HG03196 (cell line): ENCODE results near the gene NELFA.

Source experiments
- ATAC-seq: cut with Tn5 transposase; IDR thresholded peaks from one replicate; pipeline ENCODE4 v1.9.1; 2021; ENCODE audit not compliant: unreplicated experiment

The NELFA gene

DNA sequence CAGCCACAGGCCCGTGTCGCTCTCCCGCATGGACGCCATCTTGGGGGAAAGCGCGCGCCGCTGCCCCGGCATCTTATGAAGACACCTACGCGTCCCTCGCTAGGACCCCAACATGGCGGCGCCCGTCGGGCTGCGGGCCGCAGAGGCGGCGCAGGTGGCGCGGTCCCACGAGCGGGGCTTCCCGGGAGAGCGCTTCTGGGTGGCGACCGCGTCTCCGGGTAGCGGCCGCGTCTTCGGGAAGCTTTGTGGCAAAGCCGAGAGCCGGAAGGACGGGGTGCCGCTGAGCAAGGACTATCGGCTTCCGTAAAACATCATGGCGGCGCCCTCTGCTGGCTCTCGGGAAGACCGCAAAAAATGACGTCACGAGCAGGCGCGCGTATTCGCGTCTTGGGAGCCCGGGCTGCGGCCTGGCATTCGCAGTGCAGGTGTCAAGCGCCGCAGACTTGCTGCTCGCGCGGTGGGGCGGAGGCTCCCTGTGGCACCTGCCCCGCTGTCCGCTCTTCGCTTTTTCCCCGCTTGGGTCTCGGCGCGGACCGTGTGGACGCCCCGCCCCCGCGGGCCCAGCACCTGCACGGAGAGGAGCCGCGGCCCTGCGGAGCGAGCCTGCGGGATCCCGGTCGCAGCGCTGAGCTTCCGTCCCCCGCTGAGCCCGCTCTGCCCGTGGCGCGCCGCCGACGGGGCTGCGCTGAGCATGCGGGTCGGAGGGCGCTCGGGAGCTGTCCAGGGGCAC lies at the start of gene NELFA:
TSS of gene NELFA (minus strand) at position 54 of the 730 bp plus-strand sequence. CDS start at position 39, 15 bp downstream.
- ATAC-seq = peak; percentile 85

DNA sequence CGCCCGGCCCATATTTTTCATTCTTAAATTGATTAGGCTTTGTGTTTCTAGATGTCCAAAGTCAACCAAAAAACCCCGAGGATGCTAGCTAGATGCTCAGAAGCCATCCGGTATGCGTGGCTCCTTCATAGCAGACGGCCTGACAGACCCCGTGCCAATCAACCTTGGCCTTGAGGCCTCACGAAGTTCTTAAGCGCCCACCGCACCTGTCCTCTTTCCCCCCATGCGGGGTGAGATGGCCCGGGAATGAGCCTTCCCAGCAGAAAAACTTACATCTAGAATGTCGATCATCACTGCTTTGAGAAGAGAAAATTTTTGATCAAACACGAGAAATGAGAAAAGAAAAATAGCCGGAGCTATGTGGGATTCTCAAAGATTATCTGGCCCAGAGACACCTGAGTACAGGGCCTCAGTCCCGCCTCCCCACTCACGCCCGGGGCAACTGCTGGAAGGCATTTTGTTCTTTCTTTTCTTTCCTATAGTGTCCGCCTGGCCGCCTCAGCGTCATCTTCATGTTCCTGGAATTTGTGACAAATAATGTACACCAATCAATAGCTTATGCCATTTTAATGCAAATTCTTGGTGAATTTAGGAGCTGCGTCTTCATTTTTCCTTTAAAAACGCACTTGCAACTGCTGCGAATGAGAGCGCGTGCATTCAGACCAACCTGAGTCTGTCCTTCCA lies 48.8 kb upstream of the NELFA start:
- ATAC-seq = no peak

DNA sequence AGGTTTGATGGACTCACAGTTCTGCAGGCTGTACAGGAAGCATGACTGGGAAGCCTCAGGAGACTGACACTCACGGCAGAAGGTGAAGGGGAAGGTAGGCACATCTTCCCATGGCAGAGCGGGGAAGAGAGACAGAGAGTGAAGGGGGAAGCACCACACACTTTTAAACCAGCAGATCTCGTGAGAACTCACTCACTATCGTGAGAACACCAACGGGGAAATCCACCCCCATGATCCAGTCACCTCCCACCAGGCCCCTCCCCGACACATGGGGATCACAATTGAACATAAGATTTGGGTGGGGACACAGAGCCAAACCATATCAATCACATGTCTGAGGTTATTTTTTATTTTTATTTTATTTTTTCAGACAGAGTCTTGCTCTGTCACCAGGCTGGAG lies 45.4 kb upstream of the NELFA start:
- no peak for ATAC-seq

DNA sequence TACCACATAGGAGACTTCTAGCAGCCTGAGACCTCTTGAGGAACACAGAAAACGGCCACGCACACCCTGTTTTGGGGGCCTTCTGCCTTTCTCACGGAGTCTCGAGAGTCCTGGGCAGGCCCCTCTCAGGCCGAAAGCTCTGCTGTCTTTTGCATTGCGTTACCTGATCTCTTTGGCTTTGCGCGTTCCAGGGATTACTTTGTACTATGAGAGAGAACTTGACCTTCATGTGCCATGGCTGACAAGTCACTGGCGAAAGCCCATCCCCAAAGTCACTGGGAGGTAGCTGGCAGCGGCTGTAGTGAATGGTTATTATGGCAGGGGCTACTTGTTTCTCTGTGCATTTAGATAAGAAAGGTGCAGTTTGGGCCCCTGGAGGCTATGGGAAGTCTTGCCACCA lies 42.3 kb upstream of the NELFA start:
- ATAC-seq = no peak

DNA sequence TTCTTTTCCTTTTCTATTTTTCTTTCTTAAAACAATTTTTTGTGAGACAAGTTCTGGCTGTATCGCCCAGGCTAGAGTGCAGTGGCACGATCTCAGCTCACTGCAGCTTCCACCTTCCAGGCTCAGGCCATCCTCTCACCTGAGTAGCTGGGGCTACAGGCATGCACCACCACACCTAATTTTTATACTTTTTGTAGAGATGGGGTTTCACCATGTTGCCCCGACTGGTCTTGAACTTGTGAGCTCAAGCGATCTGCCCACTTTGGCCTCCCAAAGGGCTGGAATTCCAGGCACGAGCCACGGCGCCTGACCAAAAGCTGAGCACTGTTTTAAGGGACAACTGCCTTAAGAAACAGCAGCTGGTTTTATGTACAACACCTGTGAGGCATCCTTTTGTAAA lies 41.0 kb upstream of the NELFA start:
- ATAC-seq = no peak

DNA sequence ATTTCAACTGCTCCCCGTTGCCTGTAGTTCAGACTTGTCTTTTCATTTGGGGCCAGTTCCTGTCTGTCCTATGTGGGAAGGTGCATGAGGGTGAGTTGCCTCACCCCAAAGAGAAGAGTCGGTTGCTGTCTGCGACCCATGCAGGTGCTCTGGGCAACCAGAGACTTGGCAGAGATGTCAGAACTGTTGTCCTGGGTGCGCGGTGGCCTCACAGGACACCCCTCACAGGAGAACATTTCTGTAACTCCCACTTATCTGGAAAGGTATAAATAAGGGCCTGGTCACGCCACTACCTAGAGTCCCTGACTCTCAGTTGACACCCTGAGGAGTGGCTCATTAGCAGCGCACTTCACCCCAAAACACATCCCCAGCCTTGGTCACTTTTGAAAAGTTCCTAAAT lies 40.6 kb upstream of the NELFA start:
- ATAC-seq = no peak

DNA sequence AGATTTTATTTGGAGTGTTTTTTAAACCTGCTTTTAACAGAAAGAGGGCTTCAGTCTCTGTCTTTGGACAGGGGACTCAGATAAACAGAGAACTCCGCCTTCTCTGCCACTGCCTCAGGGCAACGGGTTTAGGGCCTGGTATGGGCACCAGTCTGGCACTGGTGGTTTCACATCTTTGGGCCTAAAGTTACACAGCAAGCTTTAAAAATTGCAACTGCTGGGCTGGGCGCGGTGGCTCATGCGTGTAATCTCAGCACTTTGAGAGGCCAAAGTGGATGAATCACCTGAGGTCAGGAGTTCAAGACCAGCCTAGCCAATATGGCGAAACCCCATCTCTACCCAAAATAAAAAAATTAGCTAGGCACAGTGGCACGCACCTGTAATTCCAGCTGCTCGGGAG lies 40.1 kb upstream of the NELFA start:
- no peak for ATAC-seq

DNA sequence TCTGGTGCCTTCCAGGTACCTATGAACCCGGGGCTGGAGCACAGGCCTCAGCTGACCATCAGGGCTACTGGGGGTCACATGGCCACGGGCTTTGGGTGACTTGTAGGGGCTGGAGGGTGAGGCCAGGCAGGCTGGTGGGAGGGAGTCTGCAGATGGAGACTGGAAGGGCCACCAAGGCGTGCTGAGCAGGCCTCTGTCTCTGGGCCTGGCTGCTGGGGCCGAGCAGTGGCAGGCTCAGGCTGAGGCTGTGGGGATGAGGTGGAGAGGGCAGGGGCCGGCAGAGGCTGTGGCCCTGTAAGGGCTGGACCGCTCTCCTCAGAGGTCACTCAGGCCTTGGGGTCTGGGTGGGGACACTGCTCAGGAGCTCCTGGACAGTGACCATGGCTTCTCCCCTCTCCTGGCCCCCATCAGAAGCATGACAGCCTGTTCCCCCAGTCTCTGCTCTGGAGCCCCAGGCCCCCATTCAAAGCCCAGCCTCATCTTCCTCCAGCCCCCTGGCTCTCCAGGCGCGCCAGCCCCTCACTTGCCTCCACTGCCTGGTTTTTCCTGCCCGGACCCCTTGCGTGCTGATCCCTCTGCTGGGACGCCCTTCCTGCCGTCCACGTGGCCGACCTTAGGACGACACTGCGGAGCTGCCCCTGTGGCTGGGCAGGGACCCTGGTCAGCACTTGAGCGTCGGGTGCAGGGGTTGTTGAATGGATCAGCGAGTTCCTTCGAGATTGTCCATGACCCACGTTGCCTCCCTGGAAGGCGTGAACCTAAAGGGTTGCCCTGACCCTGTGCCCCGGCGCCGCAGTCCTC lies 39.2 kb upstream of the NELFA start:
- ATAC-seq = no peak

DNA sequence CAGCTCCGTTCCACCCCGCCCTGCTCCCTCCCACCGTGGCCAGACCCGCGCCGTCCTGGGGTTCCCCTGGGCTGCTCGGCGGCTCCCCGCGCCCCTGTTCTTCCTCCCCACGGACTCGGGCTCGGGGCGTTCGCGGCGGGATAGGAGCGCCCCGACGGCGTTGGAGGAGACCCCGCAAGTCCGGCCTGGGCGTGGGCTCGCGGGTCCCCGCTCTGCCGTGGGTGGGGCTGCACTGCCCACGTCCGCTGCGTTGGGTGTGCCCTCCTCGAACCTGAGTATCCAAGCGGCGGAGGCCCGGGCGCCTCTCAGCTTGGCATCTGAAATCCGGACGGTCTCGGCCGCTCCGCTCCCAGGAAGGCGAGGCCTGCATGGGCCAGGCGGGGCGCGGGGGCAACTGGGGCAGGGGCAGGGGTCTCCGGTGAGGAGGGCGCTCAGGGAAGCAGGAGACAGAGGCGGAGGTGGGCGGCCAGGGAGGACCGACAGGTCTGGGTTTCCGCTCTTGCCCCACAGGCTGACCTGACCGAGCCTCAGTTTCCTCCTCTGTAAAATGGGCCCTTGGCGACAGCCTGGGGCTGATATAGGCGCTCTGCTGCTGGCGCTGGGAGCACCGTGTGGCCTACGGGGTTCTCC lies 38.4 kb upstream of the NELFA start:
- no peak for ATAC-seq

DNA sequence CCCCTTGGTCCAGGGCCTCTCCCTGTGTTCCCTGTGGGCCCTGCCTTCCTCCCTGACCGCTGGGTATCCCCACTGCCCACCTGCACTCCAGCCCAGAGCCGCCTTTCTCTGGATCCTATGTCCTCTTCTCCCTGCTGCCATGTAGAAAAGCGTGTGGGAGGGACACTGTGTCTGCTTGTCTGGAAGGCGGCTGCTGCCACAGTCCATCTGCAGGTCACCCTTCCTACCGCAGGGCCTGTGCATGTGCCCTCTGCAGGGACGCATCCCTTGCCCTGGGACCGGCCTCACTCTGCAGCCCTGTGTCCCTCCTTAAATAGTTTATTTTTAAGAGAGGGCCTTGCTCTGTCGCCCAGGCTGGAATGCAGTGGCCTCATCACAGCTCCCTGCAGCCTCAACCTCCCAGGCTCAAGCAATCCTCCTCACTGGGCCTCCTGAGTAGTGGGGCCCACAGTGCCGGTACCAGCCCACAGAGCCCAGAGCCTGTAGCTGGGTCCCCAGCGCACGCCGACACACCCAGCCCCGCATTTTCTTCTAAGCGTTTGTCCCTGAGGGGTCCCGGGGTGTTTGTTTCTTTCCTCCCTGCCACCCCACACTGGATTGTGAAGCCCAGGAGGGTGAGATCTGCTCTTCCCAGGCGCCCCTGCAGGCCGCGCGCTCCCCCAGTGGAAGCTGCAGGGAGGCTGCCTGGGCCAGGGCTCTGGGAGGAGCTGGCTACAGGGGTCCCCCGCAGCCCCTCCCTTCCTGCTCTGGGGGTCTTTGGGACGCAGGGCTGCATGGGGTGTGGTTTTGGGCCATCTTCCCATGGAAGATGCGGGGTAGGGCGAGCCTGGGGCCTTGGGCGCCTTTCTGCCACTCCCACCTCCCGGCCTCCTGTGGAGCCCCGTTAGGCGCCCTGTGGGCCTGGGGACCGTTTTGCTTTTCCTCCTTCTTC lies 37.5 kb upstream of the NELFA start:
- no peak for ATAC-seq

DNA sequence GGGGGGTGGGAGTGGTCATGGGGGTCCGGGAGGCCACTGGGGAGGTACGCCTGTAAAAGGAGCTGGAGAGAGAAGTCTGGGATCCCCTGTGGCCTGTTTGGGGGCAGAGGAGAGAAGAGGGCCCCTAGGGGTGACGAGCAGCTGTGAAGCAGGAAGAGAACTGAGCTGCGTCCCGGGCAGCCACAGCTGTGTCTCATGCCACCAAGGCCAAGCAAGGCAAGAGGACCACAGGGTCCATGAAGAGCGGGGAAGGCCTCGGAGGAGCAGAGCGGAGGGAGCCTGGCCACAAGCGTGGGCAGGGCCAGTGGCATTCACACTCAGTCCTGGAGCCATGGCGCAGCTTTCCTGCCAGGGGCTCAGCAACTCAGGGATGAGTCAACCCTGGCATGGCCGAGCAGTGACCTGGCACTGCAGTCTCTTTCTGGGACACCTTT lies 36.8 kb upstream of the NELFA start:
- no peak for ATAC-seq

DNA sequence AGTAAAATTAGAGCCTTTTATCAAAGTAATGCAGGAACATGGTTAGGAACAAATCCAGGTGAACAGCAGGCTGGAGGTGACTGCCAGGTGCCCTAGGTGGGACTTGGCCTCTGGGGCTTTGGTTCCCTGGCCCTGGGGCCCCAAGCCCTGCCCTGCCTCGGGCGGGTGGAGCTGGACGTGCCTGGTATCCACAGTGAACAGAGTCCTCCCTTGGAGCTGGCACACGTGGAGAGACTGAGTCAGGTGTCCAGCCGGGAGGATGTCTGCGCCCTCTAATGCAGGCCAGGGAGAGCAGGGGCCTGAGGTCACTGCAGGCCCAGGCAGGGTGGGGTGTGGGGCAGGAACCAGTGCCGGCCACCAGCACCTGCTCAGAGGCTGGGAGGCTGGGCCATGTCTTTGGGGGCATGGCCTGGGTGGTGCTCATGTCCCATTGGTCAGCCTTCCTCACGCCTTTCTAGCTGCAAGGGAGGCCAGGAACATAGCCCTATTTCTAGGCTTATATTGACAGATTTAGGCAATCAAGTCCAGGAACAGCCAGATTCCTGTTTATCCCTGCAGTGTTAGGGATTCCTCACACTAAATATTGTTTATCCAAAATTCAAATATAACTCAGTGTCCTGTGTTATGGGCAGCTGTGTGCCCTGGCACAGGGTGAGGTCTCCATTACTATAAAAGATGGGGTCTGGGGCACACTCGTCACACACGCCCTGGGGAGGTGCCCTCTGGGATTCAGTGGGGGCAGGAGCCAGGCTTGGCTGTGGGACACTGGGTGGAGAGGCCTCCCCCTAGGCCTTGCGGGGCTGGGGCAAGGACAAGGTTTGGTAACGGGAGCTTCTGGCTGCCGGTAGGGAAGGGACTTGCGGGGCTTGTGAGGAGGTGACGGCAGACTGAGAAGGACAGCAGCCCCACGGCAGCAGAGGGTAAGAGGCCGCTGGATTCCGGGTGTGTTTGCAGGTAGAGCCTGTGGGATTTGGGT lies 36.1 kb upstream of the NELFA start:
- ATAC-seq = no peak

DNA sequence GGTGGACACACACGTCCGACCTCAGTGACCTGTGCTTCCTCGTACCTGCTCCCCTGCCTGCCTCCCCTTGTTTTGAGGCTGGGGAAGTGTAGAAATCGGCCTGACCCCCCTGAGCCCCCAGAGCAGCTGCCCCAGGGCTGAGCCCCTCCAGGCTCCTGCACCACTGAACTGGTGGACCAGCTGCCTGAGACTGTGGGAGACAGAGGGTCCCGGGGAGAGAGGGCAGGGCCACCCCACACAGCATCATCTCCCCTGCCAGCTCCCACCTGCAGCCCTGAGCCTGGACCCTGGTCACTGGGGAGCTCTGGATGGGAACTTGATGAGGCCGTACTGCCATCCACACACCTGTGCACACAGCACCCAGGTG lies 35.3 kb upstream of the NELFA start:
- no peak for ATAC-seq

DNA sequence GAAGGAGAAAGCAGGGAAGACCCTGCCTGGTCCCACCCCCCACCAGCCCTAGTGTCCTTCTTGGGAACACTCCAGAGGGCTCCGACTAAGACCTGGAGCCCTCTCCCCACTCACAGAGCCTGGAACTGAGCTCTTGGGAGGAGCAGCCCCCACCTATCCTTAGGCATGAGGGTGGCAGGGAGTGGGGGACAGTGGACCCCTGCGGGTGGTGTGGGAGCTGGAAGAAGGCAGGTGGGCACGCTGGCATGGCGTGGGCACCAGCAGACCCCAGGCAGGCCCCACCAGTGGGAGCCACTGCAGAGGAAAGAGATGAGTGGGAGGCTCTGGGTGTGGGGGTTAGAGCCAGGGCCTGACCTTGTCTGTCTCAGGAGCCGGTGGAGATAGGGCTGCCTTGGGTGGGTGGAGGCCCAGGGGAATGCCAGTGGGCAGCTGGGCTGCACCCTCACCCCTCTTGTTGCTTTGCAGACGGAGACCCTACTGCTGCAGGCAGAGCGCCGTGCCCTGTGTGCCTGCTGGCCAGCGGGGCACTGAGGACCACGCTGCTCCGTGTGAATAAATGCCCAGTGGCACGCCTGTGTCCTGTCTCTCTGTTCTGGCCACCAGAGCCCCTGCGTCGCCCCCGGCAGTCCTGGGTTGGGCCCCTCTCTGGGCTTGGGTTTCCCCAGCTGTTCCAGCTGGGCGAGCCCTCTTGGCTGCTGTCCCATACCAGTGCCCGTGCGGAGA lies 34.8 kb upstream of the NELFA start:
- ATAC-seq = no peak

DNA sequence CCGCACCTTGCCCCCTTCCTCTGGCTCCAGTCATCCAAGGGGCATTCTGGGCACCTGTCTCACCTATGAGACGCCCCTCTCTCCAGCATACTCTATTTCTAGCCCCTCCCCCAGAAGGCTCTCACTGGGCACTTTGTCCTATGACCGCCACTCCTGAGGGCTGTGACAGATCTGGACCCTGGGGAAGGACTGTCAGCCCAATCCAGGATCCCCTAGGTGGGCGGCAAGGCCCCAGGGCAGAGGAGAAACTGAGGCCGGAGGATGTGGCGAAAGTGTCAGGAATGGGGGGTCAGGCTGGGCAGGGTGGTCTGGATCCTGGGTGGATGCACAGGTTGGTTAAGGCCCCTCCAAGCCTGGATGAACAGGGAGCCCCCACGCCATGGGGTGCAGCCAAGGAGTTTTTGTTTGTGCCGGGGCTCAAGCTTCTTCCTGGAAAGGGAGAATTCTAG lies 34.2 kb upstream of the NELFA start:
- no peak for ATAC-seq

DNA sequence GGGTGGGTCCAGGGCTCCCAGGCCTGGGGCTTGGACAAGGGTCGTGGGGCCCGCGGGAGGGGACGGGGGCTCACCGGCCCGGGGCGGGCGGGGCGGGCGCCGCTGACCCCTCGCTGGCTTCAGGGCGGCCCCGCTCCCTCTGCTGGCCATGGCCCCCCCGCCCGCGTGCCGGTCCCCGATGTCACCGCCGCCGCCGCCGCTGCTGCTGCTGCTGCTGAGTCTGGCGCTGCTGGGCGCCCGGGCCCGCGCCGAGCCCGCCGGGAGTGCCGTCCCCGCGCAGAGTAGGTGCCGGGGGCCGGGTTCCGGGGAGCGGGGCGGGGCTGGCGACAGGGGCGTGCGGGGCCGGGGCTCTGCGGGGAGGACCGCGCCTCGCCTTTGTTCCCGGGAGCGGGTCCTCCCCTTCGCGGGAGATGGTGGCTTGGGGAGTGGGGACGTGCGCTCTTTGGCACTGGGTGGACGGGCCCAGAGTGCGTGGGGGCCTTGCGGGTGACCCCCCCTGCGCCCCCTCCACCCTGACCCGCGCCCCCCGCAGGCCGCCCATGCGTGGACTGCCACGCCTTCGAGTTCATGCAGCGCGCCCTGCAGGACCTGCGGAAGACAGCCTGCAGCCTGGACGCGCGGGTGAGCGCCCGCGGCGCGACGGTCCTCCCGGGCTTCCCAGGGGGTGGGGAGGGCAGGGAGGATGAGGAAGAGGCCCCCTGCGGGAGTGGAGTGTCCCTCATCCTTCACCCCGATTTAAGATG lies 33.6 kb upstream of the NELFA start:
- peak; percentile 28 for ATAC-seq

DNA sequence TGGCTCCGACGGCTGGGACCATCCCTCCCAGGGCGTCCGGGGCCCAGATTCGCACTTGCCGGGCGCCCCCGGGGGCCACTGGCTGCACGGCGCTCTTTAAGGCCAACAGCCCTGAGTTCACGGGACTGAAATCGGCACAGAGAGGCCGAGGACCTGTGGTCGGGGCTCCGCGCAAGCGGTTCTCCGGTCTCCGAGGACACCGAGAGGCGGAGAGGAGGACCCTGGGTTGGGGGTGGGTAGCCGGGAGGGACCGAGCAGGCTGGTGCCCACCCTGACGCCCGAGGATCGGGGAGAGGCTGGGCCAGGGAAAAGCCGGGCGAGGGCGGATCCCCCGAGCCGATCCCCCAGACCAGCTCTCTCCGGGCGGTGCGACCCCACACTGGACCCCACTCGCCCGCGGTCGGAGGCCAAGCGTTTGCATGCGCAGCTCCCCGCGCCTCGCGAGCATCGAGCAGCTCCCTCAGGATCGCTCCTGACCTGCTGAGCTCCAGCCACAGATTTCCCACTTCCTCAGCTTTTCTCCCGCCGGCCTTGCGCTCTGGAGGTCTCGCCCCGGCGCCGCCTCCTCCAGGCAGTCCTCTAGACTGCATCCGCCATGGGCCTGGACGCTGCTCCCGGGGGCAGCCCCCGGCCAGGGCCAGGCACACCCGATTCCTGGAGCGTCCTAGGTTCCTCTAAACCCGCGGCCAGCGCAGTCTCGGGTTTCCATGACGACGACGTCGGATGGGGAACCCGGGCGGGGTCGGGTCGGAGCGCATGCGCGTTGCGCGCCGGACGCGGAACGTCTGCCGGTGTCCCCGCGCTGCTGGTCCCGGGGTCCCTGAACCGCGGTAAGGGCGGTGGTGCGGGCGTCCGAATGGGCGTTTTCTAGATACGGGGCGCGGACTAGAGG lies 32.7 kb upstream of the NELFA start:
- peak; percentile 56 for ATAC-seq
